GM12872 (cell line): ENCODE data around the gene EIF2A.

ENCODE experiments used
- CTCF ChIP-seq: IDR thresholded peaks from 3 replicates; pipeline ENCODE4 v1.5.1; 2011; ENCODE audit warnings: low read depth, mild to moderate bottlenecking, low read length, moderate library complexity; ENCODE audit not compliant: insufficient read depth

Gene EIF2A

GRCh38 chr3:150546226-150547044 lies at the start of gene EIF2A, which contains the start of gene SERP1:
TSS of gene EIF2A (plus strand) at chr3:150546787. CDS start at chr3:150546803, 16 bp downstream.
TSS of gene SERP1 (minus strand) at chr3:150546496. CDS start at chr3:150546135, 361 bp downstream.
- TF ChIP-seq CTCF, result no peak

- no peak for TF ChIP-seq CTCF
These were observed 48.6 kb upstream of the EIF2A start for GRCh38 chr3:150497956-150498355.

GRCh38 chr3:150503402-150504099 lies 43.0 kb upstream of the EIF2A start:
- TF ChIP-seq CTCF, result no peak

GRCh38 chr3:150504483-150504882 lies 42.1 kb upstream of the EIF2A start:
- no peak for TF ChIP-seq CTCF

- TF ChIP-seq CTCF, result no peak
These were observed 38.2 kb upstream of the EIF2A start for GRCh38 chr3:150508401-150508800.

GRCh38 chr3:150509780-150510179 lies 36.8 kb upstream of the EIF2A start:
- TF ChIP-seq CTCF, result no peak

- TF ChIP-seq CTCF, result no peak
These were observed 35.3 kb upstream of the EIF2A start for GRCh38 chr3:150511122-150511821.
